CD4-positive, alpha-beta T cell treated with Interleukin-15 for 1 hour (primary cell): ENCODE results near the gene PDZRN3.

Experiments
- DNase-seq: peaks from one replicate; pipeline ENCODE4 v3.0.0-alpha.2; 2020

Gene PDZRN3

GRCh38 chr3:73624821-73625665 lies at the start of gene PDZRN3:
Gene PDZRN3, minus strand, starts transcription at chr3:73624941.
- DNase-seq, result no peak

GRCh38 chr3:73674280-73674679 lies 49.5 kb upstream of the PDZRN3 start:
- DNase-seq, result no peak

- no peak for DNase-seq
These were observed 44.5 kb upstream of the PDZRN3 start for GRCh38 chr3:73669260-73669659.

- DNase-seq, result no peak
These were observed 43.6 kb upstream of the PDZRN3 start for GRCh38 chr3:73668391-73668790.

GRCh38 chr3:73667889-73668288 lies 43.1 kb upstream of the PDZRN3 start:
- no peak for DNase-seq

GRCh38 chr3:73665286-73665685 lies 40.5 kb upstream of the PDZRN3 start:
- no peak for DNase-seq

- no peak for DNase-seq
These were observed 39.6 kb upstream of the PDZRN3 start for GRCh38 chr3:73664389-73664788.

GRCh38 chr3:73663495-73663894 lies 38.8 kb upstream of the PDZRN3 start:
- DNase-seq, result no peak

- no peak for DNase-seq
These were observed 36.5 kb upstream of the PDZRN3 start for GRCh38 chr3:73661265-73661664.

- no peak for DNase-seq
These were observed 33.5 kb upstream of the PDZRN3 start for GRCh38 chr3:73658227-73658626.

GRCh38 chr3:73657186-73657585 lies 32.4 kb upstream of the PDZRN3 start:
- DNase-seq, result no peak

GRCh38 chr3:73656241-73656890 lies 31.6 kb upstream of the PDZRN3 start:
- DNase-seq, result no peak

GRCh38 chr3:73655197-73655596 lies 30.5 kb upstream of the PDZRN3 start:
- DNase-seq, result no peak

- DNase-seq, result no peak
These were observed 29.1 kb upstream of the PDZRN3 start for GRCh38 chr3:73653877-73654276.

- DNase-seq, result no peak
These were observed 28.6 kb upstream of the PDZRN3 start for GRCh38 chr3:73653351-73653750.

- no peak for DNase-seq
These were observed 28.2 kb upstream of the PDZRN3 start for GRCh38 chr3:73652896-73653295.

GRCh38 chr3:73637042-73637441 lies 12.3 kb upstream of the PDZRN3 start:
- no peak for DNase-seq

GRCh38 chr3:73635254-73635653 lies 10.5 kb upstream of the PDZRN3 start:
- no peak for DNase-seq

GRCh38 chr3:73633916-73634344 lies 9.2 kb upstream of the PDZRN3 start:
- DNase-seq, result no peak

GRCh38 chr3:73633453-73633852 lies 8.7 kb upstream of the PDZRN3 start:
- no peak for DNase-seq

- DNase-seq, result no peak
These were observed 1.4 kb upstream of the PDZRN3 start for GRCh38 chr3:73626106-73626505.

GRCh38 chr3:73624017-73624820 lies 522 bp downstream of the PDZRN3 start:
- no peak for DNase-seq

- no peak for DNase-seq
These were observed 1.4 kb downstream of the PDZRN3 start for GRCh38 chr3:73623346-73623745.
